GM19372 (cell line): Measurements from ENCODE around the gene UTP25.
"Not testable (repeated sequence)": the region's sequence is repeated elsewhere in the genome, so short reads cannot be mapped to it uniquely, and the experiment has no call there.

Source experiments
- ATAC-seq: cut with Tn5 transposase; IDR thresholded peaks from one replicate; pipeline ENCODE4 v1.9.1; 2021; ENCODE audit warnings: mild to moderate bottlenecking, low read depth, moderate library complexity; ENCODE audit not compliant: unreplicated experiment

Gene UTP25

GRCh38 chr1:209889077-209889418 is 61.3 kb downstream of the UTP25 start:
- no peak for ATAC-seq

- no peak for ATAC-seq
Measured at GRCh38 chr1:209890641-209891330, 63.0 kb downstream of the UTP25 start.

DNA sequence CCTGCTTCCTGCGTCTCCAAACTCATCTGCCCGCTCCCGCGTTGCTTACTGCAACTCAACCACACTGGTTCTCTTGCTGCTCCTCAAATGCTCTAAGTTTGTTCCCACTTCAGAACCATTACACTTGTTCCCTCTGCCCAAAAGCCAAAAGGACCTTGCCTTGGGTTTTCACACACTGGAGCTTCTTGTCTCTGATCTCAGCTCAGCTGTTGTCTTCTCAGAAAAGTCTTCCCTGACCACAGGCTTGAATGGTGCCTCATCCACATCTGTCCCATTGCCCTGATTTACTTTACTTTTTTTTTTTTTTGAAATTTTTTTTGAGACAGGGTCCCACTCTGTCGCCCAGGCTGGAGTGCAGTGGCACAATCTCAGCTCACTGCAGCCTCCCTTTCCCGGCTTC is 66.0 kb downstream of the UTP25 start:
- ATAC-seq, result no peak

DNA sequence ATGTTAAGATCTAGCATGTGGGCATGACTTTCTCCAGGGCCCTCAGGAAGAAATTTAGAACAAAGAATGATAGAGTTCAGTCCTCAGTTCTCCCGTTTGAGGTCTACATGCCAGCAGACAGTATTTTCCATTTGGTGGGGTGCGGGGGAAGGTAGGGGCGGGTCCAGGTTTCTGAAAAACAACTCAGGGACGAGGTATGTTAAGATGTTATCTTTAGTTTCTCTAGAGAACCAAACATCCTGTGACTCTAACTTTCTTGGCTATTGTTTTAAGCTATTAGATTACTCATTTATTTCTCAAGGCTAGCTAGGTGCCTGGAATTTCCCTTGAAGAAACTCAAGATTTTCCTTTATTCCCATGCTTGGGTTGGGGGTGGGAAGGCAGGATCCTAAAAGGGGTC is 67.9 kb downstream of the UTP25 start:
- no peak for ATAC-seq

- no peak for ATAC-seq
Measured at GRCh38 chr1:209896346-209896745, 68.6 kb downstream of the UTP25 start.

GRCh38 chr1:209898271-209898670 is 70.5 kb downstream of the UTP25 start:
- not testable (repeated sequence) for ATAC-seq

DNA sequence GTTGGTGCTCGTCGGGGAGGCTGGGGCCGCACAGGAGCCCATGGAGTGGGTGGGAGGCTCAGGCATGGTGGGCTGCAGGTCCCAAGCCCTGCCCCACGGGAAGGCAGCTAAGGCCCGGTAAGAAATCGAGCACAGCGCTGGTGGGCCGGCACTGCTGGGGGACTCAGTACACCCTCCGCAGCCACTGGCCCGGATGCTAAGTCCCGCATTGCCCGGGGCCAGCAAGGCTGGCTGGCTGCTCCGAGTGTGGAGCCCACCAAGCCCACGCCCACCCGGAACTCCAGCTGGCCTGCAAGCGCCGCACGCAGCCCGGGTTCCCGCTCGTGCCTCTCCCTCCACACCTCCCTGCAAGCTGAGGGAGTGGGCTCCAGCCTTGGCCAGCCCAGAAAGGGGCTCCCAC is 71.1 kb downstream of the UTP25 start:
- not testable (repeated sequence) for ATAC-seq

GRCh38 chr1:209899948-209900347 is 72.2 kb downstream of the UTP25 start:
- ATAC-seq, result no peak

GRCh38 chr1:209900734-209901133 is 73.0 kb downstream of the UTP25 start:
- no peak for ATAC-seq

- no peak for ATAC-seq
Measured at GRCh38 chr1:209901211-209901610, 73.4 kb downstream of the UTP25 start.

DNA sequence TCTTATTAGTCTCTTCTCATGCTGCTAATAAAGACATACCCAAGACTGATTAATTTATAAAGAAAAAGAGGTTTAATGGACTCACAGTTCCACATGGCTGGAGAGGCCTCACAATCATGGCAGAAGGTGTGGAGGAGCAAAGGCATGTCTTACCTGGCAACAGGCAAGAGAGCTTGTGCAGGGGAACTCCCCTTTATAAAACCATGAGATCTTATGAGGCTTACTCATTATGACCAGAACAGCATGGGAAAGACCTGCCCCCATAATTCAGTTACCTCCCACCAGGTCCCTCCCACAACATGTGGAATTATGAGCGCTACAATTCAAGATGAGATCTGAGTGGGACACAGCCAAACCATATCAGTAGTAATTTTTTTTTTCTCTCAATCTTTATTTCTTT is 77.0 kb downstream of the UTP25 start:
- ATAC-seq, result not testable (repeated sequence)
